Measurements from ENCODE around the gene STEAP4. TPM values are rescaled to one million over a fixed set of nuclear protein-coding genes. Genes with fewer than 3 reads are reported as not detected.
A peak's percentile ranks its signal among the peaks of the same experiment; 100 is the strongest.
"Not testable (repeated sequence)": the region's sequence is repeated elsewhere in the genome, so short reads cannot be mapped to it uniquely, and the experiment has no call there.

STEAP4 gene
- polyA plus RNA-seq, 1 donor: 3.5 TPM

GRCh38 chr7:88268858-88269257, 37.8 kb downstream of the STEAP4 start:
- no peak for DNase-seq (ENCODE audit: low read depth)

GRCh38 chr7:88268051-88268450, 38.6 kb downstream of the STEAP4 start:
- DNase-seq (ENCODE audit: low read depth): no peak

- DNase-seq (ENCODE audit: low read depth): no peak
Measured at GRCh38 chr7:88267421-88267820, 39.3 kb downstream of the STEAP4 start.

GRCh38 chr7:88264987-88265386, 41.7 kb downstream of the STEAP4 start:
- DNase-seq (ENCODE audit: low read depth): not testable (repeated sequence)

GRCh38 chr7:88262562-88262961, 44.1 kb downstream of the STEAP4 start:
- no peak for DNase-seq (ENCODE audit: low read depth)

- DNase-seq (ENCODE audit: low read depth): no peak
Measured at GRCh38 chr7:88260719-88261118, 46.0 kb downstream of the STEAP4 start.

GRCh38 chr7:88259656-88260380, 46.9 kb downstream of the STEAP4 start:
- no peak for DNase-seq (ENCODE audit: low read depth)

- DNase-seq (ENCODE audit: low read depth): not testable (repeated sequence)
Measured at GRCh38 chr7:88258296-88258695, 48.4 kb downstream of the STEAP4 start.

GRCh38 chr7:88256906-88257305, 49.8 kb downstream of the STEAP4 start:
- DNase-seq (ENCODE audit: low read depth): no peak

GRCh38 chr7:88254721-88255424, 51.8 kb downstream of the STEAP4 start:
- DNase-seq (ENCODE audit: low read depth): no peak

GRCh38 chr7:88253640-88254039, 53.1 kb downstream of the STEAP4 start:
- DNase-seq (ENCODE audit: low read depth): no peak

GRCh38 chr7:88244258-88244657, 62.4 kb downstream of the STEAP4 start:
- DNase-seq (ENCODE audit: low read depth): no peak

- DNase-seq (ENCODE audit: low read depth): peak; percentile 40
Measured at GRCh38 chr7:88243345-88243909, 63.3 kb downstream of the STEAP4 start.

- no peak for DNase-seq (ENCODE audit: low read depth)
Measured at GRCh38 chr7:88239852-88240251, 66.8 kb downstream of the STEAP4 start.

- DNase-seq (ENCODE audit: low read depth): no peak
Measured at GRCh38 chr7:88233828-88234227, 72.9 kb downstream of the STEAP4 start.

GRCh38 chr7:88230646-88231045, 76.0 kb downstream of the STEAP4 start:
- no peak for DNase-seq (ENCODE audit: low read depth)

- DNase-seq (ENCODE audit: low read depth): no peak
Measured at GRCh38 chr7:88229302-88229995, 77.2 kb downstream of the STEAP4 start.

GRCh38 chr7:88226886-88227516, 79.7 kb downstream of the STEAP4 start:
- no peak for DNase-seq (ENCODE audit: low read depth)

- DNase-seq (ENCODE audit: low read depth): no peak
Measured at GRCh38 chr7:88226201-88226600, 80.5 kb downstream of the STEAP4 start.

GRCh38 chr7:88224601-88225275, 82.0 kb downstream of the STEAP4 start:
- DNase-seq (ENCODE audit: low read depth): no peak

GRCh38 chr7:88223265-88223664, 83.4 kb downstream of the STEAP4 start:
- no peak for DNase-seq (ENCODE audit: low read depth)
